ENCODE data around the gene NRN1. TPM values are rescaled to one million over a fixed set of nuclear protein-coding genes. Genes with fewer than 3 reads are reported as not detected.
"Not testable (repeated sequence)": the region's sequence is repeated elsewhere in the genome, so short reads cannot be mapped to it uniquely, and the experiment has no call there.

Gene NRN1
- total RNA-seq, 1 experiment from 2014 or later = 34.1 TPM

DNA sequence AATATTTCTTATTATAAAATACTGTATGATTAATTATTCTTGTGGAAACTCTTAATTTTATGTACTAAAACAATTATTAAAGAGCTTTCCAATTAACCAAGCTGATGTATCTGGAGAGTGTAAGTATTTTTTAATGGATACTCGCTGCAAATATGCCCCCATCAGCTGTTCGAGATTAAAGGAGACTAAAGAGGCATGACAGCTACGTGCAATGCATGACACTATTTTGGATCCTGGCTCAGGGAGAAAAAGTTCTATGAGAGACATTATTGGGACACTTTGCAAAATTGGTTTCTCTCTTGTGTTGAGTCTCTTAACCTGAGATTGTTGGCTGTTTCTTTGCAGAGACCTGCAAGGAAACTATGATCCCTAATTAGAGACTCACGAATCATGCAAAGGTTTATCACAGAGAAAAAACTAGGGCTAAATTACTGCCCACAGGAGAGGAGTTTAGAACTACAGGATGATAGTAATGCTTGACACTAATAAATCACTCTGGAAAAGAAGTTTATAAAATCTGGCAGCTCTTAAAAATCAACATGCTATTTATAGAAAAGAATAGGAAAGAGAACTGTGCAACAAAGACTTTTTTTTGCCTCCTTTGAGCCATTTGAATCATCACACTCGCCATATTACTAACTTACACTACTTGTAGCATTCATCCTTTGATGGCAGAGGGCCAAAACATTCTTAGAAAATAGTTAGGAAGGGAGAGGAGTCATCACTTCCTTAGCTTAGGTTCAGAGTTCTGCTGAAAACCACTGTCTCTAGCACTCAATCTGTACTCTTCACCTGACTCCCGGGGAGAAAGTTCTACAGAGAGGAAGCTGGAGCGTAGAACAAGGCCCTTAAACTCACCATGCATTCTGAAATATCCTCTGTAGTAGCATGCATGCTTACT, 25.3 kb downstream of the NRN1 start:
- DNase-seq (ENCODE audit: low spot score) = peak; percentile 39

DNA sequence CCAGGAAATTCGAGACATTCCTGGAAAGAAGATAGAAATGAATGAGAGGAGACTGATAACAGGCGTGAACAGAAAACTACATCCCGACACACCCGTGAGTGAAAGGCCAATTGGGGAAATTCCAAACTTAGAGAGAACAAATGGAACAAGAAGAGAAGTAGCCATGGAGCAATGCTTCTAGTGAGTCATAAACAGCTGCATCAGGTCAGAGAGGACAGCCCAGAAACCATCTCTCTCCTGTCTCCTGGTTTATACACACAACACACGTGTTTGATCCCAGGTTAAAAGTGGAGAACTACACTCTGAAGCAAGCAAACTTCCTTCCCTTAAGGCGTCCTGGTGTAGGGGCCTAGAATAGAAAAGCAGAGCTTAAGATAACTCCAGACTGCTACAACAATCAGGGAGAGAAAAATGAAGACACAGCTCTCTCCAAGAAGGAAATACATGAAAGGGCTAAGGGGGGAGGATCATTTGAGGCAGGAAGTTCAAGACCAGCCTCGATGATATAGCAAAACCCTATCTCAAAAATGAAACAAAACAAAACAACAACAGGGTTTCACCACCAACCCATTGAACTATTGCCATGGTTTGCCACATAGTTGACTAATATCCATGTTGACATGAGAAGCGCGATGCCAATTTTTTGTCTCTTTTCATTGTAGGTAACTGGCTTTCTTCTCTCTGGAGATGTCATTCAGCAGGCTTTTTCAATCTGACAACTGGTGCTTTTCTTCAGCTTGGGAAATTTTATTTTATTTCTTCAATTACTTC, 26.9 kb downstream of the NRN1 start:
- DNase-seq (ENCODE audit: low spot score) = no peak

DNA sequence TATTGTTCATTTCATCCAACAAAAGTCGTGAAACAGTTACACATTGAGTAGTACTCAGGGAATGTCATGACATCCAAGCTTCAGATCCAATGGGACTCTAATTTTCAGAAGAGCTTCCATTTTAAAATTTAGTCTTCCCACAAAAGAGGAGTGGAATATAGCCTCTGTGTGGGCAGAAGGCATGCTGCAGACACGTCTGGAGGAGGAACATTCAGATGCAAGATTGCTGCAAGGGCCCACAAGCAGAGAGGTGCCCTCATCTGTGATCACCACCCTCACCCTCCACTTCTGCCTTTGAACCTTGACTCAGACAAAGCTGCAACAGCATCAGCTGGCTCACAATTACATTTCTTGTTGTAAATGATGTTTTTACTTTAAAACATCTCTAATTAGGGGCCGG, 29.9 kb downstream of the NRN1 start:
- DNase-seq (ENCODE audit: low spot score) = no peak

DNA sequence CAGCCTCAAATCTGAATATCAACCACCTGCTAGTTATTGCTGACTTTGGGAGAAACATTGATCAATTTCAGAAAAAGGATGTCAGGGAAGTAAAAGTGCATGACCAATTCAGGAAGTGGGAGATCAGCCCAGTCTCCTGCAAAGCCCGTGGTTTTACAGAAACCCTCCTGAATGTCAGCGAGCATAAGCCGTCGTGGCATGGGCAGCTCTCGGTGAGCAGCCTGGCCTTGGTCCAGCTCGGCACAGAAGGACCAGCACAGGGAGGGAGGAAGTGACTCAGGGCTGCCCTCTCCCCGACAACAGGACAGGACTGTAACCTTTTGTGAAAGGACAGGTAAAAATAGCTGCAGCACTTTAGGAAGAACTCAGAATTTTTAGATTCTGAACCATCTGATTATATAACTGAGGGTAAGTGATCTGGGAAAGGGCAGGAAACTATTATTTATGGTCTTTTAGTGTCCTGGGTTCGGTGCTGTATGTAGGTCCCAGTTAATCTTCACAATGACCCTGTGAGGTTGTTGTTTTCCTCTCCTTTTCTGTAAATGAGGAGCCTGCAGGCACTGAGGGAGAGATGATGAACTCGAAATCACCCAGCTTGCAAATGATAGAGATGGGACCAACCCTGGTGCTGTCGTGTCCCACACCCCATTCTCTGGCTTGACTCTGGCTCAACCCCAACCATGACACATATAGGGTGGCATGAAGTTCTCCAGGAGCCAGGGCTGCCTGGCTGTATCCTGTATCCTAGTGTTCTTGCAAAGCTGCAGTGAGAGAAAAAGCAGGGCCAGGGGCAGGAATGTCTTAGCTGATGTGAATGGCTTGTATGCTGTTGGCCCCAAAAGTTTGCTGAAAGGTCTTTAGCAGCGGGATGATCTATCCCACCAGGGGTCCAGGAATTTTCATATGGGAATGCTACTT, 37.6 kb downstream of the NRN1 start:
- peak; percentile 74 for DNase-seq (ENCODE audit: low spot score)

DNA sequence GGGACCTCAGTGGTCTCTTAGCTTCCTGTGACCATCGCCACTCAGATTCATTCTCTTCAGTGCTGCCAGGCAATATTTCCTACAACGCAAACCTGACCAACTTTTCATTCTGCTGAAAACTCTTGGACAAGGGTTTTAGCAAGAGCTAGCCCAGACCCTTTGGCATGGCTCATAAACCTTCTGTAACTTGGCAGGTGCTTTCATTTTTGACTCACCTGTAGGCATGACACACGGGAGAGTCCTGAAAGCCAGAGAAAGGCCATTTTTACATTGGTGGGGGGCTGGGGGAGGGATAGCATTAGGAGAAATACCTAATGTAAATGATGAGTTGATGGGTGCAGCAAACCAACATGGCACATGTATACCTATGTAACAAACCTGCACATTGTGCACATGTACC, 38.7 kb downstream of the NRN1 start:
- DNase-seq (ENCODE audit: low spot score) = not testable (repeated sequence)

DNA sequence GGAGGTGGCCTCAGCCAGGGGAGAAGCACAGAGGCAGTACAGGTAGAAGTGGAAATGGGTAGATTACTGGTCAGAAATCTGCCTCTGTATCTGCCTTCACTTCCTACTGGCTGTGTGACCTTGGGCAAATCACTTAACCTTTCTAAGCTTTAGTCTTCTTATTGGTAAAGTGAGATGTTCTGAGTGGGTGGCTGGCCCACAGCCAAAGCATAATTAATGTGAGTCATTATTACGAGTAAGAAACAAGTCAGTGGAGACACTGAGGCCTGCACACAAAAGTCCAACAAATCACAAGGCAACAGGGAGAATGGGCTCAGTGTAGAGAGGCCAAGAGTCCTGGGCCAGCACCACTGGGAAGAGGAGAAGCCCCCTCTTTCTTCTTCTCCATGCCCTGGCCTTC, 39.1 kb downstream of the NRN1 start:
- DNase-seq (ENCODE audit: low spot score) = no peak

DNA sequence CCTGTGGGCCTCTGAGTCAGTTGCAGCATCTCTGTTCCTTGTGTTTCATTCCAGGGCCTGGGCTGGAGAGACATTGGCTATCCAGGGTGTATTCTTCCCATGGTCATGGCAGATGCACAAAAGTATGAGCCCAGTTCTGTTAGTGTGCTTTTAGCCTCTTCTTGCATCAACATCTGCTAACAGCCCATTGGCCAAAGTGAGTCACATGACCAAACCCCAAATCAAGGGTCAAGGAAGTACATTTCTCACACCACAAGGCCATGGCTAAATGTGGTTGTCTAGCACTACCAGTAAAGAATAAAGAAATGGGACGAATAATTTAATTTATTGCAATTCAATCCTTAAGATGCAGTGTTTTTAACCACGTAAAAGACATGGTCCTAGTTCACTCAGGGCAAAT, 43.9 kb downstream of the NRN1 start:
- DNase-seq (ENCODE audit: low spot score) = no peak

DNA sequence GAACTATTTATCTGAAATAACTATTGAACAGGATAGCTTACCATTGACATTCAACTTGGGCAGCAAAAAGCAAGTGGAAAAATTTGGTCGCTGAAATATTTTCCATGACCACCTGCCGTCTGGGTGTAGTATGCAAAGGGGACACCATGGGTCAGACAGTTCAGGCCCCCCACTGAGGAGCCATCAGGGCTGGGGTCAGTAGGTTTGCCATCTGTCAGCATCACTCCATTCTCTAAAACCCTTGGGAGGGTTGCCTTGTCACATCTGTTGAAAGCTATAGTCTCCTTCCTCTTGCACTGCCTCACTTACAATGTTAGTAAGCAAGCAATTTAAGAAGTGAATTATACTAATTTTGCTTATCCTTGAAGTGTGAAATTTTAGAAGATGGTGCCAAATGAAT, 44.9 kb downstream of the NRN1 start:
- no peak for DNase-seq (ENCODE audit: low spot score)

DNA sequence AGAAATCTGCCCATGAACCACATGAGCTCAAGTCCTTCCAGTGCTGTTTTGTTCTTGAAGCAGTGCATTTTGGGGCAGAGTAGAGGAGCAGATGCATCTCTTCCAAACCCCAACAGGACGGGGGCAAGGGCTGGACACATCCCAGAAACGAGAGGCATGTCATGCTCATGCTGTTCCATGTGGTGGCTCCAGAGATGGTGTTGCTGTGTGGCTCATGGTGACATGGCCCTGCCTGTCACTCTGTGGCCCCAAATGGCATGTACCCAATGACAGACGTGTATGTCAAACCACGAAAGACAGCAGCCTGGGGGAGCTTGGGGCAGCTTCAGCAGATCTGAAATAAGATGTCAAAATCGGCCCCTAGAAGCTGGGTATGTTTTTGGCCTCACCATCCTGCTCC, 46.3 kb downstream of the NRN1 start:
- DNase-seq (ENCODE audit: low spot score) = no peak

DNA sequence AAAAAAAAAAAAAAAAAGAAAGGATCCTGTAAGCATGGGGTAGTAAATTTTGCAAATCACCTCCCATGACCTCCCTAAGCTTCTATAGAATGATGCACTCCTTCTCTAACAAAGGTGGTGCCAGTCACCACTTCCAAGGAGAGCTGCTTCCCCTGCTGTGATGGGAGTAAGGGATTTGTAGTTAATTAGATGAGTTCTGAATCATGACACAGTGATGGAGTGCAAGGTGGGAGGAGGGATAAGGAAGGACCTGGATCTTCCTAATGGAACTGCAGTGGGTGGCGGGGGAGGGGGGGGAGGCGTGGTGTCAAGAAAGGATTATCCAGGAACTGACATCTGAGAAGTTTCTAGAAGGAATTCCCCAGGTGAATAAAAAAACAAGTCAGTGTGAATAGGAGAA, 47.8 kb downstream of the NRN1 start:
- no peak for DNase-seq (ENCODE audit: low spot score)

DNA sequence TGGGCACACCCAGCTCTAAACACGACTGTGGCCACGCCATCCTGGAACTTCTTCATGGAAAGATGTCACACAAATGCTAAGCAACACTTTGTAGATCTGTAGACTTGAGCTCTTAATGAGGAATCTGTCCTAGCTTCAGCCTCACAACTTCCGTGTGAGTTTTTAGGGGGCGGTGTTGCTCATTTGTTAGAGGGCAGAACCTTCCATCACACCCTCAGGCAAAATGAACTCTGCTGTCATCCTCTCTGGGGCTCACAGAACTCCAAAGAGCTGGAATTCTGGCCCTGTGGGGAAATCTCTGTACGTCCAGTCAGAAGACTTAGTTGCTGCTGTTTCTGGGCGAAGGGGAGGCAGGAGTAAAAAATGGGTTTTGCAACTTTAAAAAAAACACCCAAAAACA, 49.8 kb downstream of the NRN1 start:
- no peak for DNase-seq (ENCODE audit: low spot score)

DNA sequence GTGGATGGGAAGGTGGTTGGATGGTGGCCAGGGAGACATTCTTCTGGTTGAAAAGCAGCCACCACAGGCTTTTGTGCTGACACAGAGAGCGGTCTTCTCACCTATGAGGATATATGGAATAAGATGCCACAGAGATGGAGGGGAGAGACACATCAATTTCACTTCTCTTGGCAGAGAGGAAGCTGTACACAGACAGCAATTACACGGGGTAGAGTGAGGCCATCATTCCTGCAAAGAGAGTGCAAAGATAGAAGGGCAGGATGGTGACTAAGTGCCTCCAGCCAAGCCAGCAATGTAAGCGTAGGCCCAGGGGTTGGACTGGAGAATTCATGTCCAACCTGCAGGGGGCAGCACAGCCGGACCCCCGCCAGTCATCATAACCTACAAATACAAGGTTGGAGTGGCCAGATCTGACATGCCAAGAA, 56.4 kb downstream of the NRN1 start:
- DNase-seq (ENCODE audit: low spot score) = peak; percentile 21

Measured in H4 (cell line).